Measurements from ENCODE around the gene DGKI. TPM values are rescaled to one million over a fixed set of nuclear protein-coding genes. Genes with fewer than 3 reads are reported as not detected.
"Not testable (repeated sequence)": the region's sequence is repeated elsewhere in the genome, so short reads cannot be mapped to it uniquely, and the experiment has no call there.

Gene DGKI
- total and polyA plus RNA-seq, 4 donors, result 1.1 to 11.3 (median 5.2) TPM

GRCh38 chr7:137835486-137836112 lies 11.2 kb downstream of the DGKI start:
- intact Hi-C loops (cut with DNase I), result no loop called here
- H3K27me3 ChIP-seq (ENCODE audit: control insufficient read depth in 1 of 2, insufficient read depth in 2 of 2, low read length in 1 of 2), result no peaks in the 10 kb centered on the region
- H3K27ac ChIP-seq (ENCODE audit: low read depth in 1 of 2, low read length in 2 of 2), result peak overlapping the region; percentile 59 to 61
- ATAC-seq (ENCODE audit: low FRiP score) (peak; percentile 66), DNase-seq (no peak)
- H3K36me3 ChIP-seq (ENCODE audit: control insufficient read depth in 1 of 2, insufficient read depth in 2 of 2, low read length in 1 of 2), result no peaks in the 10 kb centered on the region
- WGBS, 2 donors, result 3 to 7% methylated on average over 3 of the region's 3 CpGs
- H3K9me3 ChIP-seq (ENCODE audit: control insufficient read depth, low read length), result no peaks in the 10 kb centered on the region
- no peak overlapping the region for H3K4me3 ChIP-seq (ENCODE audit: low read length in 2 of 2)
- H3K4me1 ChIP-seq (ENCODE audit: control insufficient read depth in 1 of 2, insufficient read depth in 2 of 2, low read length in 2 of 2), result peaks cover 2 to 20% of the 10 kb centered on the region in 2 donors

- Histone ChIP-seq H3K4me3 (ENCODE audit: low read length in 2 of 2) (no peak overlapping the region), H3K27me3 (ENCODE audit: control insufficient read depth in 1 of 2, insufficient read depth in 2 of 2, low read length in 1 of 2) (no peaks in the 10 kb centered on the region), H3K36me3 (ENCODE audit: control insufficient read depth in 1 of 2, insufficient read depth in 2 of 2, low read length in 1 of 2) (no peaks in the 10 kb centered on the region), H3K9me3 (ENCODE audit: control insufficient read depth, low read length) (no peaks in the 10 kb centered on the region), H3K4me1 (ENCODE audit: control insufficient read depth in 1 of 2, insufficient read depth in 2 of 2, low read length in 2 of 2) (peaks cover 0 to 28% of the 10 kb centered on the region in 2 donors), H3K27ac (ENCODE audit: low read depth in 1 of 2, low read length in 2 of 2) (no peak overlapping the region)
- ATAC-seq (ENCODE audit: low FRiP score) (no peak), DNase-seq (no peak)
- intact Hi-C loops (cut with DNase I), result no loop called here
- 99 to 100% methylated on average over 1 of the region's 1 CpG for WGBS, 2 donors
Observed at GRCh38 chr7:137834552-137834951, 12.2 kb downstream of the DGKI start.

GRCh38 chr7:137832990-137833389 lies 13.8 kb downstream of the DGKI start:
- H3K36me3 ChIP-seq (ENCODE audit: control insufficient read depth in 1 of 2, insufficient read depth in 2 of 2, low read length in 1 of 2); H3K27ac ChIP-seq (ENCODE audit: low read depth in 1 of 2, low read length in 2 of 2); H3K4me3 ChIP-seq (ENCODE audit: low read length in 2 of 2); H3K27me3 ChIP-seq (ENCODE audit: control insufficient read depth in 1 of 2, insufficient read depth in 2 of 2, low read length in 1 of 2); ATAC-seq (ENCODE audit: low FRiP score); H3K9me3 ChIP-seq (ENCODE audit: control insufficient read depth, low read length); intact Hi-C loops (cut with DNase I); DNase-seq: not testable (repeated sequence)
- WGBS, 2 donors, result 96 to 99% methylated on average over 2 of the region's 2 CpGs
- H3K4me1 ChIP-seq (ENCODE audit: control insufficient read depth in 1 of 2, insufficient read depth in 2 of 2, low read length in 2 of 2), result peaks cover 0 to 31% of the 10 kb centered on the region in 2 donors

- no peaks in the 10 kb centered on the region for H3K27me3 ChIP-seq (ENCODE audit: control insufficient read depth in 1 of 2, insufficient read depth in 2 of 2, low read length in 1 of 2)
- H3K27ac ChIP-seq (ENCODE audit: low read depth in 1 of 2, low read length in 2 of 2), result no peak overlapping the region
- intact Hi-C loops (cut with DNase I), result no loop called here
- no peaks in the 10 kb centered on the region for H3K9me3 ChIP-seq (ENCODE audit: control insufficient read depth, low read length)
- WGBS, 2 donors, result 94 to 98% methylated on average over 2 of the region's 2 CpGs
- peaks cover 0 to 31% of the 10 kb centered on the region in 2 donors for H3K4me1 ChIP-seq (ENCODE audit: control insufficient read depth in 1 of 2, insufficient read depth in 2 of 2, low read length in 2 of 2)
- DNase-seq, result no peak
- no peak for ATAC-seq (ENCODE audit: low FRiP score)
- no peaks in the 10 kb centered on the region for H3K36me3 ChIP-seq (ENCODE audit: control insufficient read depth in 1 of 2, insufficient read depth in 2 of 2, low read length in 1 of 2)
- no peak overlapping the region for H3K4me3 ChIP-seq (ENCODE audit: low read length in 2 of 2)
Observed at GRCh38 chr7:137832382-137832781, 14.4 kb downstream of the DGKI start.

GRCh38 chr7:137831555-137831954 lies 15.2 kb downstream of the DGKI start:
- H3K27me3 ChIP-seq (ENCODE audit: control insufficient read depth in 1 of 2, insufficient read depth in 2 of 2, low read length in 1 of 2); DNase-seq; H3K9me3 ChIP-seq (ENCODE audit: control insufficient read depth, low read length); intact Hi-C loops (cut with DNase I); H3K27ac ChIP-seq (ENCODE audit: low read depth in 1 of 2, low read length in 2 of 2); H3K4me3 ChIP-seq (ENCODE audit: low read length in 2 of 2); ATAC-seq (ENCODE audit: low FRiP score); H3K36me3 ChIP-seq (ENCODE audit: control insufficient read depth in 1 of 2, insufficient read depth in 2 of 2, low read length in 1 of 2): not testable (repeated sequence)
- 96% methylated on average over 1 of the region's 1 CpG for WGBS, 2 donors
- peaks cover 0 to 24% of the 10 kb centered on the region in 2 donors for H3K4me1 ChIP-seq (ENCODE audit: control insufficient read depth in 1 of 2, insufficient read depth in 2 of 2, low read length in 2 of 2)

- Histone ChIP-seq H3K9me3 (ENCODE audit: control insufficient read depth, low read length) (no peaks in the 10 kb centered on the region), H3K27ac (ENCODE audit: low read depth in 1 of 2, low read length in 2 of 2) (peak overlapping the region in 1 of 2 donors; percentile 22), H3K36me3 (ENCODE audit: control insufficient read depth in 1 of 2, insufficient read depth in 2 of 2, low read length in 1 of 2) (no peaks in the 10 kb centered on the region), H3K4me3 (ENCODE audit: low read length in 2 of 2) (no peak overlapping the region), H3K27me3 (ENCODE audit: control insufficient read depth in 1 of 2, insufficient read depth in 2 of 2, low read length in 1 of 2) (no peaks in the 10 kb centered on the region), H3K4me1 (ENCODE audit: control insufficient read depth in 1 of 2, insufficient read depth in 2 of 2, low read length in 2 of 2) (peaks cover 0 to 17% of the 10 kb centered on the region in 2 donors)
- WGBS, 2 donors, result 30 to 35% methylated on average over 7 of the region's 7 CpGs
- DNase-seq (no peak), ATAC-seq (ENCODE audit: low FRiP score) (no peak)
- intact Hi-C loops (cut with DNase I), result no loop called here
Observed at GRCh38 chr7:137829337-137829992, 17.3 kb downstream of the DGKI start.

- WGBS, 2 donors, result 95 to 97% methylated on average over 1 of the region's 1 CpG
- H3K27me3 ChIP-seq (ENCODE audit: control insufficient read depth in 1 of 2, insufficient read depth in 2 of 2, low read length in 1 of 2), result no peaks in the 10 kb centered on the region
Observed at GRCh38 chr7:137828456-137828855, 18.3 kb downstream of the DGKI start.

GRCh38 chr7:137825489-137825888 lies 21.3 kb downstream of the DGKI start:
- no peak for DNase-seq
- no peaks in the 10 kb centered on the region for H3K36me3 ChIP-seq (ENCODE audit: control insufficient read depth in 1 of 2, insufficient read depth in 2 of 2, low read length in 1 of 2)
- H3K4me3 ChIP-seq (ENCODE audit: low read length in 2 of 2), result no peak overlapping the region
- H3K27ac ChIP-seq (ENCODE audit: low read depth in 1 of 2, low read length in 2 of 2), result no peak overlapping the region
- 93 to 94% methylated on average over 3 of the region's 3 CpGs for WGBS, 2 donors
- H3K4me1 ChIP-seq (ENCODE audit: control insufficient read depth in 1 of 2, insufficient read depth in 2 of 2, low read length in 2 of 2), result peaks cover 3 to 11% of the 10 kb centered on the region in 2 donors
- ATAC-seq (ENCODE audit: low FRiP score), result no peak
- H3K27me3 ChIP-seq (ENCODE audit: control insufficient read depth in 1 of 2, insufficient read depth in 2 of 2, low read length in 1 of 2), result no peaks in the 10 kb centered on the region
- intact Hi-C loops (cut with DNase I), result no loop called here
- H3K9me3 ChIP-seq (ENCODE audit: control insufficient read depth, low read length), result no peaks in the 10 kb centered on the region

More at GRCh38 chr7:137828456-137828855, 18.3 kb downstream of the DGKI start:
- no peaks in the 10 kb centered on the region for H3K36me3 ChIP-seq (ENCODE audit: control insufficient read depth in 1 of 2, insufficient read depth in 2 of 2, low read length in 1 of 2)
- DNase-seq, result no peak
- intact Hi-C loops (cut with DNase I), result no loop called here
- no peak overlapping the region for H3K4me3 ChIP-seq (ENCODE audit: low read length in 2 of 2)
- H3K27ac ChIP-seq (ENCODE audit: low read depth in 1 of 2, low read length in 2 of 2), result no peak overlapping the region
- no peak for ATAC-seq (ENCODE audit: low FRiP score)
- no peaks in the 10 kb centered on the region for H3K9me3 ChIP-seq (ENCODE audit: control insufficient read depth, low read length)
- peaks cover 0 to 17% of the 10 kb centered on the region in 2 donors for H3K4me1 ChIP-seq (ENCODE audit: control insufficient read depth in 1 of 2, insufficient read depth in 2 of 2, low read length in 2 of 2)

Measured in aorta (tissue), 5 donors.